Lung (tissue), 12 donors: ENCODE measurements around the gene AMER1. TPM values are rescaled to one million over a fixed set of nuclear protein-coding genes. Genes with fewer than 3 reads are reported as not detected.

ENCODE experiments used
- ATAC-seq: fragments of 200-7000 bp; cut with Tn5 transposase; one replicate; pipeline ENCODE4 v1.9.1; 2020; ENCODE audit warnings: moderate number of reproducible peaks; ENCODE audit not compliant: insufficient read depth, low FRiP score
- DNase-seq, 3 donors: peaks; one replicate each; pipeline ENCODE4 v3.0.0-alpha.2; 2013 to 2017
- H3K27ac ChIP-seq, 2 donors: one replicate each; pipeline ENCODE4 v1.5.1; 2013; ENCODE audit warnings: mild to moderate bottlenecking in 2 of 2, moderate library complexity in 2 of 2, control low read depth in 1 of 2, inconsistent platforms in 1 of 2, low read depth in 1 of 2, low read length in 1 of 2
- H3K27me3 ChIP-seq, 3 donors: one replicate each; pipeline ENCODE4 v1.5.1; 2013; ENCODE audit warnings: low read length in 2 of 3; ENCODE audit not compliant: control insufficient read depth in 3 of 3, insufficient read depth in 3 of 3
- H3K36me3 ChIP-seq, 4 donors: one replicate each; pipeline ENCODE4 v1.5.1; 2013; ENCODE audit warnings: low read length in 4 of 4, mild to moderate bottlenecking in 1 of 4, moderate library complexity in 1 of 4; ENCODE audit not compliant: control insufficient read depth in 4 of 4, insufficient read depth in 4 of 4
- H3K4me1 ChIP-seq, 5 donors: one replicate each; pipeline ENCODE4 v1.5.1; 2013; ENCODE audit warnings: low read length in 5 of 5, mild to moderate bottlenecking in 2 of 5, moderate library complexity in 1 of 5; ENCODE audit not compliant: control insufficient read depth in 5 of 5, insufficient read depth in 5 of 5
- H3K4me3 ChIP-seq: one replicate; pipeline ENCODE4 v1.5.1; 2013; ENCODE audit warnings: mild to moderate bottlenecking, control low read depth, moderate library complexity
- H3K9ac ChIP-seq, 2 donors: one replicate each; pipeline ENCODE4 v1.5.1; 2013; ENCODE audit warnings: low read length in 2 of 2, control low read depth in 1 of 2; ENCODE audit not compliant: insufficient read depth in 1 of 2
- H3K9me3 ChIP-seq, 4 donors: one replicate each; pipeline ENCODE4 v1.5.1; 2013; ENCODE audit warnings: low read length in 3 of 4, mild to moderate bottlenecking in 1 of 4, moderate library complexity in 1 of 4; ENCODE audit not compliant: control insufficient read depth in 4 of 4, insufficient read depth in 3 of 4
- WGBS, 2 donors: extraction: QIAGEN DNeasy Blood & Tissue Kit; methylation state at CpG; one replicate each; pipeline ENCODE4 v1.1.7; 2013; 5-methylcytosine and 5-hydroxymethylcytosine counted together
- polyA plus RNA-seq, 2 donors: library from polyadenylated mRNA; stranded (reverse); fragments of 200-250 nt; gene quantifications; one replicate each; pipeline ENCODE4 v1.2.1, GENCODE V29; 2013
- total RNA-seq, 2 donors: library from RNA; depleted of rRNA in 1 of 2; stranded (reverse); fragments of >200 nt in 1 of 2; gene quantifications; one replicate each; pipeline ENCODE4 v1.2.1, GENCODE V29; 2014 to 2021
- TF ChIP-seq, protein P1 (sequence below): IDR thresholded peaks from 2 replicates; pipeline ENCODE4 v1.5.1; 2012; ENCODE audit warnings: mild to moderate bottlenecking; ENCODE audit errors: control extremely low read depth, extremely low read depth
- donor health status: control.
- donor health status: control.
- donor health status: Bipolar disorder and iron deficiency.
- donor health status: healthy.
- donor health status: DM: yes; HTN: yes; CAD: no.

The AMER1 gene
- total and polyA plus RNA-seq, 4 donors: 0.94 to 4.2 (median 2.6) TPM

DNA sequence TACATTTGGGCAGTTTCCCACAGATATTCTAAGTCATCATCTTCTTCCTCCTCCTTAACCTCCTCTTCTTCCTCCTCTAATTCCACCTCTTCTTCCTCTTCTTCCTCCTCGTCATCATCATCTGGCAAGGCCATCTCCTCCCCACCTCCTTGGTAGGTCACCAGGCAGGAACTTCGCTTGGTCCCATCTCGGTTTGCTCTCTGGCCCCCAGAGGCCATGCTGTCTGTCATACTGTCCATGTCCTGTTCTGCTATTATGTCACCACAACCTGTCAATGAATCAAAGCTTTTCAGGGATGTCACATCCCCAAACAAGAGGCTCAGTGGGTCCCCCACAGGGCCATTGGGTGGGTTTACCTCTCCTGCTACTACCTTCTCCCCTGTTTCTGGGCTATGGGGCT, 13.5 kb downstream of the AMER1 start:
- H3K36me3 ChIP-seq: peaks cover 0 to 2% (median 0%) of the 10 kb centered on the region in 4 donors
- no peak overlapping the region for H3K9ac ChIP-seq
- TF ChIP-seq, protein P1, sequence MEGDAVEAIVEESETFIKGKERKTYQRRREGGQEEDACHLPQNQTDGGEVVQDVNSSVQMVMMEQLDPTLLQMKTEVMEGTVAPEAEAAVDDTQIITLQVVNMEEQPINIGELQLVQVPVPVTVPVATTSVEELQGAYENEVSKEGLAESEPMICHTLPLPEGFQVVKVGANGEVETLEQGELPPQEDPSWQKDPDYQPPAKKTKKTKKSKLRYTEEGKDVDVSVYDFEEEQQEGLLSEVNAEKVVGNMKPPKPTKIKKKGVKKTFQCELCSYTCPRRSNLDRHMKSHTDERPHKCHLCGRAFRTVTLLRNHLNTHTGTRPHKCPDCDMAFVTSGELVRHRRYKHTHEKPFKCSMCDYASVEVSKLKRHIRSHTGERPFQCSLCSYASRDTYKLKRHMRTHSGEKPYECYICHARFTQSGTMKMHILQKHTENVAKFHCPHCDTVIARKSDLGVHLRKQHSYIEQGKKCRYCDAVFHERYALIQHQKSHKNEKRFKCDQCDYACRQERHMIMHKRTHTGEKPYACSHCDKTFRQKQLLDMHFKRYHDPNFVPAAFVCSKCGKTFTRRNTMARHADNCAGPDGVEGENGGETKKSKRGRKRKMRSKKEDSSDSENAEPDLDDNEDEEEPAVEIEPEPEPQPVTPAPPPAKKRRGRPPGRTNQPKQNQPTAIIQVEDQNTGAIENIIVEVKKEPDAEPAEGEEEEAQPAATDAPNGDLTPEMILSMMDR: no peak
- no peak for DNase-seq
- WGBS, 2 donors: 86 to 100% methylated on average over 3 of the region's 3 CpGs
- H3K27me3 ChIP-seq: no peaks in the 10 kb centered on the region
- peaks cover 0 to 5% (median under 1%) of the 10 kb centered on the region in 4 donors for H3K9me3 ChIP-seq
- no peaks in the 10 kb centered on the region for H3K4me1 ChIP-seq
- H3K27ac ChIP-seq: no peak overlapping the region
- no peak overlapping the region for H3K4me3 ChIP-seq
- no peak for ATAC-seq

DNA sequence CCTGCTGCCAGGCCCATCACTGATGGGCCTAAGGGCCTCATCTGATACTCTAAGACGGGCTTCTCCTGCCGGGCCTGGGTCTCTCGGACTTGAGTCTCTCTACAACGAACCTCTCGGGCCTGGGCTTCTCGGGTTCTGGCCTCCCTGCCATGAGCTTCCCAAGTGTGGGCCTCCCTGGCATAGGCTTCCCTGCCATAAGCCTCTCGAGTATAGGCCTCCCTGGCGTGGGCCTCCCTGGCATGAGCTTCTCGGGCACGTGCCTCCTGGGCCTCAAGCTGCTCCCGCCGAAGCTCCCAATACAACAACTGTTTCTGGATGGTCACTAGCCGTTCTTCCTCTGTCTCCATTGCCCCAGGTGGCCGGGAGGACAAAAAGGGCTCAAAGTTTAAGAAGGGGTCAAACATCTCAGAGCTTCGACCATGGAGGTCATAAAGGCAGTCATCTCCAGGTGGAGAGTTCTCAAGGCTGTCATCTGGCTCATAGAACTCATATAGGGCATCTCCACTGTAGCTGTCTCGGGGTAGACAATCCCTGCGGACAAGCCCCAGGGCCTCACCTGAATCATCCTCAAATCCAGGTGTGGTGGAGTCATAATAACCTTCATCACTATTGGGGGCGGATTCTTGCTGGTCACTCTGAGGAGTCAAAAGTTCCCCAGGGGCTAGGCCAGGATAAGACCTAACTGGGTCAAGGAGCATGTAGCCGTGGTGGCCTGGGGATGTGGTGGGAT, 14.1 kb downstream of the AMER1 start:
- peaks cover 0 to 2% (median 0%) of the 10 kb centered on the region in 4 donors for H3K36me3 ChIP-seq
- peaks cover 0 to 3% (median under 1%) of the 10 kb centered on the region in 4 donors for H3K9me3 ChIP-seq
- ATAC-seq (no peak), DNase-seq (no peak)
- no peak overlapping the region for H3K27ac ChIP-seq
- TF ChIP-seq, protein P1: no peak
- no peaks in the 10 kb centered on the region for H3K27me3 ChIP-seq
- peaks cover 0 to 2% (median 0%) of the 10 kb centered on the region in 5 donors for H3K4me1 ChIP-seq
- H3K9ac ChIP-seq: no peak overlapping the region
- 89 to 97% methylated on average over 19 of the region's 19 CpGs for WGBS, 2 donors
- no peak overlapping the region for H3K4me3 ChIP-seq

DNA sequence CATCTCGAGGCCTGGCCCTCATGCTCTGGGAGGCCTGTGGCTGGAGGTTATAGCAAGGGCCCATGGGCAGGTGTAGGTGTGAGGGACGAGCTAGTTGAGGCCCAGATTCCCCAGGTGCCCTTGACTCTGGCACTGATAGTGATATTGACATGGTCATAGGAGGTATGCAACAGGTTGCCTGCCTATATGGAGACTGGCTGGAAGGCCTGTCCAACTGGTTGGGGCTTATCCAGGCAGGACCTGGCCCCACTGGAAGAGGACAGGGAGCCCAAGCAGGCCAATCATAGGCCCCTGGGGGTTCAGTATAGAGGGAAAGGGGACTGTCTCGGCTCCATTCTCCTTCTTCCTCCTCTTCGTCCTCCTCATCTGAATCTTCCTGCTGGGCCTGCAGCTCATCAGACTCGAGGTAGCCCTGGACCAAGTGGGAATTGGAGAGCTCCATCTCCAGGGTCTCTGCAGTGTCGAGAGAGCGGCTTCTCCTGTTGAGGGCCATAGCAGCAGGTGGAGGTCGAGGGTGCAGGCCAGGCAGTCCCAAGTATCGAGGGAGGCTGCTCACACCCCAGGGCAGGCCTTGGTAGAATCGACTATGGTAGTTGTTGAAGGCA, 15.3 kb downstream of the AMER1 start:
- DNase-seq: no peak
- no peak for ATAC-seq
- Histone ChIP-seq H3K4me1 (peaks cover 0 to 3% (median 0%) of the 10 kb centered on the region in 5 donors), H3K9me3 (peaks cover 0 to 3% (median under 1%) of the 10 kb centered on the region in 4 donors), H3K27me3 (no peaks in the 10 kb centered on the region), H3K9ac (no peak overlapping the region), H3K4me3 (no peak overlapping the region), H3K27ac (no peak overlapping the region), H3K36me3 (peaks cover 0 to 2% (median 0%) of the 10 kb centered on the region in 4 donors)
- 78 to 98% methylated on average over 7 to 10 of the region's 10 CpGs for whole genome bisulfite sequencing, 2 donors
- TF ChIP-seq, protein P1: no peak
